ENCODE results near the gene MB.
A peak's percentile ranks its signal among the peaks of the same experiment; 100 is the strongest.

Gene MB

GRCh38 chr22:35593891-35594470 is 23.1 kb downstream of the MB start:
- DNase-seq, result no peak

GRCh38 chr22:35593071-35593890 is 23.8 kb downstream of the MB start:
- no peak for DNase-seq

- DNase-seq, result peak; percentile 37
Measured at GRCh38 chr22:35592418-35592967, 24.6 kb downstream of the MB start.

GRCh38 chr22:35591714-35592417 is 25.3 kb downstream of the MB start:
- DNase-seq, result no peak

GRCh38 chr22:35590634-35591295 is 26.4 kb downstream of the MB start:
- DNase-seq, result no peak

- DNase-seq, result no peak
Measured at GRCh38 chr22:35589756-35590093, 27.4 kb downstream of the MB start.

GRCh38 chr22:35589071-35589755 is 27.9 kb downstream of the MB start:
- DNase-seq, result no peak

GRCh38 chr22:35587896-35588295 is 29.2 kb downstream of the MB start:
- DNase-seq, result no peak

GRCh38 chr22:35587447-35587870 is 29.7 kb downstream of the MB start:
- no peak for DNase-seq

- DNase-seq, result no peak
Measured at GRCh38 chr22:35586771-35587170, 30.4 kb downstream of the MB start.

- peak; percentile 67 for DNase-seq
Measured at GRCh38 chr22:35582861-35583670, 34.1 kb downstream of the MB start.

- DNase-seq, result no peak
Measured at GRCh38 chr22:35582218-35582860, 34.8 kb downstream of the MB start.

GRCh38 chr22:35581023-35581413 is 36.1 kb downstream of the MB start:
- DNase-seq, result no peak

- no peak for DNase-seq
Measured at GRCh38 chr22:35580351-35581022, 36.6 kb downstream of the MB start.

- DNase-seq, result no peak
Measured at GRCh38 chr22:35578836-35579575, 38.1 kb downstream of the MB start.

GRCh38 chr22:35577799-35578659 is 39.1 kb downstream of the MB start:
- no peak for DNase-seq

GRCh38 chr22:35576671-35577070 is 40.5 kb downstream of the MB start:
- DNase-seq, result no peak

- DNase-seq, result no peak
Measured at GRCh38 chr22:35575116-35575748, 41.9 kb downstream of the MB start.
